SHP77 (cell line): ENCODE data around the gene TPM2.

Experiments used
- DNase-seq, 2 experiments: peaks; one replicate each; lab custom pipeline; 2025; lab: John Stamatoyannopoulos, UW

Gene TPM2

GRCh38 chr9:35679091-35679490 lies 10.6 kb downstream of the TPM2 start:
- no peak for DNase-seq

GRCh38 chr9:35675732-35676392 lies 13.9 kb downstream of the TPM2 start:
- DNase-seq, result no peak

- no peak for DNase-seq
Observed at GRCh38 chr9:35675204-35675603, 14.5 kb downstream of the TPM2 start.

- no peak for DNase-seq
Observed at GRCh38 chr9:35674025-35674361, 15.7 kb downstream of the TPM2 start.

- peak in 1 of 2 experiments; percentile 7 for DNase-seq
Observed at GRCh38 chr9:35673132-35674024, 16.3 kb downstream of the TPM2 start, which contains the start of gene CA9. Gene CA9 (plus strand): TSS chr9:35673928. CDS start chr9:35673960, 32 bp downstream.

- DNase-seq, result peak in 1 of 2 experiments; percentile 5
Observed at GRCh38 chr9:35669331-35670145, 20.2 kb downstream of the TPM2 start.

- DNase-seq, result no peak
Observed at GRCh38 chr9:35667939-35668338, 21.8 kb downstream of the TPM2 start.

- no peak for DNase-seq
Observed at GRCh38 chr9:35666549-35666948, 23.2 kb downstream of the TPM2 start.

- no peak for DNase-seq
Observed at GRCh38 chr9:35666045-35666444, 23.7 kb downstream of the TPM2 start.

- DNase-seq, result no peak
Observed at GRCh38 chr9:35665471-35665818, 24.3 kb downstream of the TPM2 start.

GRCh38 chr9:35664531-35665470 lies 24.9 kb downstream of the TPM2 start, which contains the start of gene ARHGEF39:
Gene ARHGEF39 (minus strand): TSS chr9:35665195. CDS start chr9:35665169, 26 bp downstream.
- peak; percentile 61 to 79 for DNase-seq

GRCh38 chr9:35662437-35662836 lies 27.3 kb downstream of the TPM2 start:
- DNase-seq, result no peak

GRCh38 chr9:35661756-35662350 lies 27.9 kb downstream of the TPM2 start:
- no peak for DNase-seq

GRCh38 chr9:35660966-35661415 lies 28.7 kb downstream of the TPM2 start:
- no peak for DNase-seq

- no peak for DNase-seq
Observed at GRCh38 chr9:35659340-35659739, 30.4 kb downstream of the TPM2 start.

GRCh38 chr9:35658968-35659220 lies 30.8 kb downstream of the TPM2 start:
- DNase-seq, result peak in 1 of 2 experiments; percentile 11

- peak in 1 of 2 experiments; percentile 50 for DNase-seq
Observed at GRCh38 chr9:35658137-35658967, 31.4 kb downstream of the TPM2 start, which contains the start of gene CCDC107. Gene CCDC107 (plus strand): TSS chr9:35658292. CDS start chr9:35658380, 88 bp downstream.

- DNase-seq, result peak; percentile 87 to 93
Observed at GRCh38 chr9:35657546-35658136, 32.1 kb downstream of the TPM2 start, which contains the start of gene RMRP. Gene RMRP (minus strand): TSS chr9:35658019.

GRCh38 chr9:35656831-35657545 lies 32.7 kb downstream of the TPM2 start:
- DNase-seq, result no peak
